ENCODE measurements around the gene CCNA2. TPM values are rescaled to one million over a fixed set of nuclear protein-coding genes. Genes with fewer than 3 reads are reported as not detected.
A peak's percentile ranks its signal among the peaks of the same experiment; 100 is the strongest.

Gene CCNA2
- polyA plus RNA-seq (2013, experiment 1 of 4), result 84.9 TPM
- polyA plus RNA-seq (2013, experiment 2 of 4), result 66.3 TPM
- 73.9 TPM for polyA plus RNA-seq (2013, experiment 3 of 4)
- 71.5 TPM for polyA plus RNA-seq (2013, experiment 4 of 4)

GRCh38 chr4:121823505-121824170, at the start of gene CCNA2:
CCNA2 (minus strand) TSS chr4:121823883; CDS start chr4:121823628, 255 bp downstream.
- Histone ChIP-seq H3K4me3 (ENCODE audit: insufficient read depth, low read depth, low read length) (peak within 1 kb of the TSS; percentile 96), H3K27ac (ENCODE audit: insufficient read depth, low read depth, low read length, poor library complexity, severe bottlenecking) (peak within 1 kb of the TSS; percentile 68), H3K27me3 (ENCODE audit: control insufficient read depth, insufficient read depth, low read length, poor library complexity, severe bottlenecking) (no peaks in the 10 kb centered on the region), H3K9me3 (ENCODE audit: control insufficient read depth, low read length) (no peaks in the 10 kb centered on the region), H3K4me1 (ENCODE audit: control insufficient read depth, insufficient read depth, low read length) (no peaks in the 10 kb centered on the region), H3K36me3 (ENCODE audit: control insufficient read depth, insufficient read depth, low read length) (peaks cover 24% of the 10 kb centered on the region)
- 0% methylated on average over 63 of the region's 63 CpGs for WGBS, 2 experiments

GRCh38 chr4:121869841-121870822, 46.4 kb upstream of the CCNA2 start, which contains the start of gene BBS7:
BBS7 (minus strand) TSS chr4:121870474; CDS start chr4:121870313, 161 bp downstream.
- Histone ChIP-seq H3K36me3 (ENCODE audit: control insufficient read depth, insufficient read depth, low read length) (peaks cover 7% of the 10 kb centered on the region), H3K9me3 (ENCODE audit: control insufficient read depth, low read length) (no peaks in the 10 kb centered on the region), H3K4me3 (ENCODE audit: insufficient read depth, low read depth, low read length) (peak within 1 kb of the TSS; percentile 80), H3K27ac (ENCODE audit: insufficient read depth, low read depth, low read length, poor library complexity, severe bottlenecking) (peak within 1 kb of the TSS; percentile 87), H3K27me3 (ENCODE audit: control insufficient read depth, insufficient read depth, low read length, poor library complexity, severe bottlenecking) (no peaks in the 10 kb centered on the region), H3K4me1 (ENCODE audit: control insufficient read depth, insufficient read depth, low read length) (no peaks in the 10 kb centered on the region)
- 0 to 1% methylated on average over 58 of the region's 58 CpGs for WGBS, 2 experiments

DNA sequence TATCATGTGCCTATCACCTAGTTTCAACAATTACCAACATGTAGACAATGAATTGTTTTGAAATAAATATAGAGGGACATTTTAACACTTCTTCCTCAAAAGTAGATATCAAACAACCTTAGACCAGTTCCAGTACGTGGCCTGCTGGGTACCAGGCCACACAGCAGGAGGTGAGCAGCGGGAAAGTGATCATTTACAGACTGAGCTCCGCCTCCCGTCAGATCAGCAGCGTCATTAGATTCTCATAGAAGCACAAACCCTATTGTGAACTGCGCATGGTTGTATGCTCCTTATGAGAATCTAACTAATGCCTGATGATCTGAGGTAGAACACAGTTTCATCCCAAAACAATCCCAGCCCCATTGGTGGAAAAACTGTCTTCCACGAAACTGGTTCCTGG, 40.1 kb upstream of the CCNA2 start:
- peaks cover 14% of the 10 kb centered on the region for H3K36me3 ChIP-seq (ENCODE audit: control insufficient read depth, insufficient read depth, low read length)

DNA sequence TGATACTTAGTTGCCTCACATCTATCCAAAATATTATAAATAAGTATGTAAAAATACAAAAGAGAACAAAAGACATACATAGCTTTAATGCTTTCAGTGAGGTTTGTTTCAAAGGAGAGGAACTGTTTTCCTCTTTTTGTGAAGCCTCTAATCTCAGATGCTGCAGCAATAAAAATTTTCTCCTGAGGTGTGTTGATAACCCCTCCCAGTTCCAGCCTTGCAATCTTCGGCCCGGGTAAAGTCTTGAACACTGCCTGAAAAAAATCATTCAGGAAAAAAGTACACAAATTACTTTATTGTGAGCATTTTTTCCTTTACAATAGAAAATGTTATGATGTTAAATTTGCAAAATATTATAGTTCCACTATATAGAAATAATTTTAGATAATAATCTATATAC, 37.7 kb upstream of the CCNA2 start:
- H3K36me3 ChIP-seq (ENCODE audit: control insufficient read depth, insufficient read depth, low read length), result peaks cover 10% of the 10 kb centered on the region
- no peaks in the 10 kb centered on the region for H3K27me3 ChIP-seq (ENCODE audit: control insufficient read depth, insufficient read depth, low read length, poor library complexity, severe bottlenecking)
- H3K4me3 ChIP-seq (ENCODE audit: insufficient read depth, low read depth, low read length), result no peak overlapping the region
- no peak overlapping the region for H3K27ac ChIP-seq (ENCODE audit: insufficient read depth, low read depth, low read length, poor library complexity, severe bottlenecking)
- no peaks in the 10 kb centered on the region for H3K9me3 ChIP-seq (ENCODE audit: control insufficient read depth, low read length)
- peaks cover 3% of the 10 kb centered on the region for H3K4me1 ChIP-seq (ENCODE audit: control insufficient read depth, insufficient read depth, low read length)
- 80 to 85% methylated on average over 1 to 2 of the region's 2 CpGs for WGBS, 2 experiments

More for the DNA sequence above, 40.1 kb upstream of the CCNA2 start:
- no peaks in the 10 kb centered on the region for H3K9me3 ChIP-seq (ENCODE audit: control insufficient read depth, low read length)
- no peak overlapping the region for H3K27ac ChIP-seq (ENCODE audit: insufficient read depth, low read depth, low read length, poor library complexity, severe bottlenecking)
- H3K27me3 ChIP-seq (ENCODE audit: control insufficient read depth, insufficient read depth, low read length, poor library complexity, severe bottlenecking), result no peaks in the 10 kb centered on the region
- H3K4me1 ChIP-seq (ENCODE audit: control insufficient read depth, insufficient read depth, low read length), result peaks cover 3% of the 10 kb centered on the region
- H3K4me3 ChIP-seq (ENCODE audit: insufficient read depth, low read depth, low read length), result no peak overlapping the region
- 64 to 65% methylated on average over 7 of the region's 7 CpGs for WGBS, 2 experiments

GRCh38 chr4:121860121-121860520, 36.4 kb upstream of the CCNA2 start:
- no peak overlapping the region for H3K27ac ChIP-seq (ENCODE audit: insufficient read depth, low read depth, low read length, poor library complexity, severe bottlenecking)
- no peaks in the 10 kb centered on the region for H3K27me3 ChIP-seq (ENCODE audit: control insufficient read depth, insufficient read depth, low read length, poor library complexity, severe bottlenecking)
- no peak overlapping the region for H3K4me3 ChIP-seq (ENCODE audit: insufficient read depth, low read depth, low read length)
- H3K36me3 ChIP-seq (ENCODE audit: control insufficient read depth, insufficient read depth, low read length), result peaks cover 7% of the 10 kb centered on the region
- no peaks in the 10 kb centered on the region for H3K9me3 ChIP-seq (ENCODE audit: control insufficient read depth, low read length)
- H3K4me1 ChIP-seq (ENCODE audit: control insufficient read depth, insufficient read depth, low read length), result peaks cover 3% of the 10 kb centered on the region

DNA sequence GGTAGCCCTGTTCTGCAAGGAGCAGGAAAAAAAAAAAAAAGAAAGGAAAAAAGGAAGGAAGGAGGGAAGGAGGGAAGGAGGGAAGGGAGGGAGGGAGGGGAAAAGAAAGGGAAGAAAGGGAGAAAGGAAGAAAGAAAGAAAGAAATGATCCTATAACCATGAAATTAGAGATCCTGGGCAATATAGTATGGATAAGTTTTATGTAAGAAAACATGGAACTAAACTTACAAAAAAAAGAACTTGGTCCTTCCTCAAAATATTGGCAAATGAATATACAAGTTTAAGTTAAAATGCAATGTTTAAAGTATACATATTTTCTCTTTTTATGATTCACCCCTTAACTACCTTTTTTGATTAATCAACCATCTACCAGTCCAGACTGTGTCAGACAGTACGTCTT, 27.7 kb upstream of the CCNA2 start:
- peaks cover 4% of the 10 kb centered on the region for H3K36me3 ChIP-seq (ENCODE audit: control insufficient read depth, insufficient read depth, low read length)
- H3K9me3 ChIP-seq (ENCODE audit: control insufficient read depth, low read length), result no peaks in the 10 kb centered on the region
- no peaks in the 10 kb centered on the region for H3K4me1 ChIP-seq (ENCODE audit: control insufficient read depth, insufficient read depth, low read length)
- no peak overlapping the region for H3K4me3 ChIP-seq (ENCODE audit: insufficient read depth, low read depth, low read length)
- WGBS, 2 experiments, result 94 to 97% methylated on average over 1 of the region's 1 CpG
- no peaks in the 10 kb centered on the region for H3K27me3 ChIP-seq (ENCODE audit: control insufficient read depth, insufficient read depth, low read length, poor library complexity, severe bottlenecking)
- no peak overlapping the region for H3K27ac ChIP-seq (ENCODE audit: insufficient read depth, low read depth, low read length, poor library complexity, severe bottlenecking)

GRCh38 chr4:121846662-121847061, 23.0 kb upstream of the CCNA2 start:
- Histone ChIP-seq H3K27me3 (ENCODE audit: control insufficient read depth, insufficient read depth, low read length, poor library complexity, severe bottlenecking) (no peaks in the 10 kb centered on the region), H3K9me3 (ENCODE audit: control insufficient read depth, low read length) (no peaks in the 10 kb centered on the region), H3K4me1 (ENCODE audit: control insufficient read depth, insufficient read depth, low read length) (no peaks in the 10 kb centered on the region), H3K27ac (ENCODE audit: insufficient read depth, low read depth, low read length, poor library complexity, severe bottlenecking) (no peak overlapping the region), H3K36me3 (ENCODE audit: control insufficient read depth, insufficient read depth, low read length) (peaks cover 16% of the 10 kb centered on the region), H3K4me3 (ENCODE audit: insufficient read depth, low read depth, low read length) (no peak overlapping the region)
- 94 to 96% methylated on average over 5 to 6 of the region's 6 CpGs for WGBS, 2 experiments

- Histone ChIP-seq H3K4me1 (ENCODE audit: control insufficient read depth, insufficient read depth, low read length) (no peaks in the 10 kb centered on the region), H3K36me3 (ENCODE audit: control insufficient read depth, insufficient read depth, low read length) (peaks cover 29% of the 10 kb centered on the region), H3K4me3 (ENCODE audit: insufficient read depth, low read depth, low read length) (no peak overlapping the region), H3K9me3 (ENCODE audit: control insufficient read depth, low read length) (no peaks in the 10 kb centered on the region), H3K27ac (ENCODE audit: insufficient read depth, low read depth, low read length, poor library complexity, severe bottlenecking) (no peak overlapping the region), H3K27me3 (ENCODE audit: control insufficient read depth, insufficient read depth, low read length, poor library complexity, severe bottlenecking) (no peaks in the 10 kb centered on the region)
- WGBS, 2 experiments, result 94 to 95% methylated on average over 4 of the region's 4 CpGs
Observed at GRCh38 chr4:121842862-121843261, 19.2 kb upstream of the CCNA2 start.

DNA sequence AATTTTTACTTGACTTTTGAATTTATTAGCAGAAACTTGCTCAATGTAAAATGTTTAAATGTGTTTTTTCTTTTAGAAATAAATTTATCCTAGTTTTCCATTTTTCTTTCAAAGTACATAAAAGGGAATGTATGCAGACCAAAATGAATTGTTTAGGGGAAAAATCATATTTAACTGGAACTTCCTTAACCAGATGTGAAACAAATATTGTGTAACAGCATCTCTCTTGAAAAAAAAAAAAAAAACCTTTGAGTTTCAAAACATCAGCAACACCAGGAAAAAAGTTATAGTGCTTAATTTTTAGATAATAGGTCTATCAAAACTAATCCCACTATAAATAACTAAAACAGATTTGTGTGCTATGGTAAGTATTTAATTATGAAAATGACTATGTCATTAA, 14.5 kb upstream of the CCNA2 start:
- no peaks in the 10 kb centered on the region for H3K9me3 ChIP-seq (ENCODE audit: control insufficient read depth, low read length)
- H3K36me3 ChIP-seq (ENCODE audit: control insufficient read depth, insufficient read depth, low read length), result peaks cover 15% of the 10 kb centered on the region
- no peak overlapping the region for H3K27ac ChIP-seq (ENCODE audit: insufficient read depth, low read depth, low read length, poor library complexity, severe bottlenecking)
- no peaks in the 10 kb centered on the region for H3K4me1 ChIP-seq (ENCODE audit: control insufficient read depth, insufficient read depth, low read length)
- H3K4me3 ChIP-seq (ENCODE audit: insufficient read depth, low read depth, low read length), result no peak overlapping the region
- no peaks in the 10 kb centered on the region for H3K27me3 ChIP-seq (ENCODE audit: control insufficient read depth, insufficient read depth, low read length, poor library complexity, severe bottlenecking)

GRCh38 chr4:121829511-121829910, 5.8 kb upstream of the CCNA2 start:
- Histone ChIP-seq H3K9me3 (ENCODE audit: control insufficient read depth, low read length) (no peaks in the 10 kb centered on the region), H3K36me3 (ENCODE audit: control insufficient read depth, insufficient read depth, low read length) (peaks cover 19% of the 10 kb centered on the region), H3K27ac (ENCODE audit: insufficient read depth, low read depth, low read length, poor library complexity, severe bottlenecking) (no peak overlapping the region), H3K4me1 (ENCODE audit: control insufficient read depth, insufficient read depth, low read length) (no peaks in the 10 kb centered on the region), H3K4me3 (ENCODE audit: insufficient read depth, low read depth, low read length) (no peak overlapping the region), H3K27me3 (ENCODE audit: control insufficient read depth, insufficient read depth, low read length, poor library complexity, severe bottlenecking) (no peaks in the 10 kb centered on the region)
- 83 to 87% methylated on average over 5 of the region's 5 CpGs for WGBS, 2 experiments
